Parathyroid adenoma (tissue), 2 donors: ENCODE data around the gene FXYD3.

Experiments used
- H2AFZ ChIP-seq: fragments of 300-600 bp; sonication (generic); one replicate; pipeline ENCODE4 v1.7.0; 2017; ENCODE audit warnings: antibody characterized with exemption, mild to moderate bottlenecking
- H3K27ac ChIP-seq: fragments of 300-600 bp; sonication (generic); one replicate; pipeline ENCODE4 v1.7.0; 2017
- H3K27me3 ChIP-seq: fragments of 300-600 bp; sonication (generic); one replicate; pipeline ENCODE4 v1.7.0; 2017; ENCODE audit warnings: low read length; ENCODE audit not compliant: control insufficient read depth, insufficient read depth
- H3K36me3 ChIP-seq: fragments of 300-600 bp; sonication (generic); one replicate; pipeline ENCODE4 v1.7.0; 2017; ENCODE audit warnings: low read length; ENCODE audit not compliant: control insufficient read depth, insufficient read depth
- H3K4me1 ChIP-seq: fragments of 300-600 bp; sonication (generic); one replicate; pipeline ENCODE4 v1.7.0; 2017; ENCODE audit warnings: control low read depth
- H3K4me2 ChIP-seq: fragments of 300-600 bp; sonication (generic); one replicate; pipeline ENCODE4 v1.7.0; 2017; ENCODE audit warnings: low read length
- H3K4me3 ChIP-seq: fragments of 300-600 bp; sonication (generic); one replicate; pipeline ENCODE4 v1.7.0; 2017; ENCODE audit warnings: low read depth, low read length
- H3K79me2 ChIP-seq: fragments of 300-600 bp; sonication (generic); one replicate; pipeline ENCODE4 v1.7.0; 2017; ENCODE audit warnings: control low read depth
- H3K9ac ChIP-seq: fragments of 300-600 bp; sonication (generic); one replicate; pipeline ENCODE4 v1.7.0; 2017; ENCODE audit warnings: mild to moderate bottlenecking
- H3K9me3 ChIP-seq: fragments of 300-600 bp; sonication (generic); one replicate; pipeline ENCODE4 v1.7.0; 2017; ENCODE audit warnings: low read length; ENCODE audit not compliant: control insufficient read depth
- TF ChIP-seq, protein P1 (sequence below): fragments of 300-600 bp; sonication (generic); IDR thresholded peaks from one replicate; pipeline ENCODE4 v1.7.0; 2017; ENCODE audit warnings: antibody characterized with exemption, mild to moderate bottlenecking
- donor health status: primary hyperparathyroidism.

Gene FXYD3

DNA sequence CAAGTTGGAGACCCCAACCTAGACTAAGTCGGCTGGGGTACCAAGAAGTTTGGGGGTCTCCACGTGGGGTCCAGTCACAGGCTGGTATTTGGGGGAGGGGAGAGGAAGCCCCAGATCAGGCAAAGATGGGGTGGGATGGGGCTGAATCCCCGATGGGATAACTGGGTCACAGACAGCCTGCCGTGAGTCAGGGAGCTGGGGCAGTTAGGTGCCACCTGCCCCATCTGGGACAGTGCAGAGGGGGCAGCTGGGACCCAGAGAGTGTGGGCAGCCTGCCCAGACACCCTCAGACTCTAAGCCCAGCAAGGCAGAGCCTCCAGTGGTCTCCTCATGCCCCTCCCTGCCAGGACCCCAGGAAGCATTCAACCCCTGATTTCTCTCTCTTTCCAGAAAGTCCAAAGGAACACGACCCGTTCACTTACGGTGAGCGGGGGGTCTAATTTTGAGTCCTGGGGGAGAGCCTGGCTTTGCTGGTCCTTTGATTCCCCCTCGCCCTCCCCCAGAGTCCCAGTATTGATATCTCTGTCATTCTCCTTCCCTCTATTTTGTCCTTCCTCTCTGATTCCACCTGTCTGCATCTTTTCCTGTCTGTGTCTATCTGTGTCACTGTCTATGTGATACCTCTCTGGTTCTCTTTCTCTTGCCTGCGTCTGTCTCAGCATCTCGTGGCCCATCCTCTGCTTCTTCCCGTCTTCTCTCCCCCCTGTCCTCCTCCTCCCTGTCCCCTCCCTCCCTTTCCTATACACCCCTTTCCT is 24.8 kb downstream of the FXYD3 start:
- H3K4me1 ChIP-seq, result peaks cover 4% of the 10 kb centered on the region
- peak overlapping the region; percentile 42 for H3K27ac ChIP-seq
- TF ChIP-seq, protein P1, sequence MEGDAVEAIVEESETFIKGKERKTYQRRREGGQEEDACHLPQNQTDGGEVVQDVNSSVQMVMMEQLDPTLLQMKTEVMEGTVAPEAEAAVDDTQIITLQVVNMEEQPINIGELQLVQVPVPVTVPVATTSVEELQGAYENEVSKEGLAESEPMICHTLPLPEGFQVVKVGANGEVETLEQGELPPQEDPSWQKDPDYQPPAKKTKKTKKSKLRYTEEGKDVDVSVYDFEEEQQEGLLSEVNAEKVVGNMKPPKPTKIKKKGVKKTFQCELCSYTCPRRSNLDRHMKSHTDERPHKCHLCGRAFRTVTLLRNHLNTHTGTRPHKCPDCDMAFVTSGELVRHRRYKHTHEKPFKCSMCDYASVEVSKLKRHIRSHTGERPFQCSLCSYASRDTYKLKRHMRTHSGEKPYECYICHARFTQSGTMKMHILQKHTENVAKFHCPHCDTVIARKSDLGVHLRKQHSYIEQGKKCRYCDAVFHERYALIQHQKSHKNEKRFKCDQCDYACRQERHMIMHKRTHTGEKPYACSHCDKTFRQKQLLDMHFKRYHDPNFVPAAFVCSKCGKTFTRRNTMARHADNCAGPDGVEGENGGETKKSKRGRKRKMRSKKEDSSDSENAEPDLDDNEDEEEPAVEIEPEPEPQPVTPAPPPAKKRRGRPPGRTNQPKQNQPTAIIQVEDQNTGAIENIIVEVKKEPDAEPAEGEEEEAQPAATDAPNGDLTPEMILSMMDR, result no peak
- peak overlapping the region; percentile 34 for H3K4me3 ChIP-seq
- no peak overlapping the region for H3K9ac ChIP-seq
- H3K9me3 ChIP-seq, result no peaks in the 10 kb centered on the region
- H3K4me2 ChIP-seq, result no peak overlapping the region
- no peak overlapping the region for H2AFZ ChIP-seq
- H3K27me3 ChIP-seq, result peaks cover 12% of the 10 kb centered on the region
- no peaks in the 10 kb centered on the region for H3K79me2 ChIP-seq
- H3K36me3 ChIP-seq, result no peaks in the 10 kb centered on the region

DNA sequence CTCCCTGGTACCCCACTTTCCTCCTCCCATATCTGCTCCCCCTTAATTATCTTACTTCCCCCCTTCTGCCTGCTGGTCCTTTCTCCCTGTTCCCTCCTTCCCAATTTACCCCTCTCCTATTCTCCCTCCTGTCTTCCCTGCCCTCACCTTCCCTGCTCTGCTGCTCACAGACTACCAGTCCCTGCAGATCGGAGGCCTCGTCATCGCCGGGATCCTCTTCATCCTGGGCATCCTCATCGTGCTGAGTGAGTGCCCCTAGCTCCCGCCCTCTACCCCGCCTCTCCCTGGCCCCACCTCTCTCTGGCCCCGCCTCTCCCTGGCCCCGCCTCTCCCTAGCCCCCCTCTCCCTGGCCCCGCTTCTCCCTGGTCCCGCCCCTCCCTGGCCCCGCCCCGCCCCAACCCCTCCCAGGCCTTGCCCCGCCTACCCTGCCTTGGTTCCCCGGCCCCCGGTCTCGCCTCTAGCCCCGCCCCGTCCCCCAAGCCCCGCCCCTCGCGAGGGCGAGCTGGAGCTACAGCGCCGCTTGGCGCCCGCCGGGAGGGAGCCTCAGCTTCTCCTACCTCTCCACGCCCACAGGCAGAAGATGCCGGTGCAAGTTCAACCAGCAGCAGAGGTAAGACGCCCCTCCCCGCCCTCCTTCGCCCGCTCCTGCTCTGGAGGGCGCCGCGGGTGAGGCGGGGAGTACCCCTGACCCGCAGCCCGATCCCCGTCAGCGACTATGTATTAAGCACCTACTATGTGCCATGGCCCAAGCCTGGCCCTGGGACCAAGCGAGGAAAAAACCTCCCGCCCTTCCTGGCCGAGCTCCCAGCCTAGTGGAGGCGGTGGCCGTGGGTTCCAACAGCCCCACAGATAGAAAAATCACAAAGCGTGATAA is 25.6 kb downstream of the FXYD3 start:
- no peak overlapping the region for H3K4me2 ChIP-seq
- TF ChIP-seq, protein P1, result no peak
- peaks cover 12% of the 10 kb centered on the region for H3K27me3 ChIP-seq
- peaks cover 4% of the 10 kb centered on the region for H3K4me1 ChIP-seq
- no peaks in the 10 kb centered on the region for H3K9me3 ChIP-seq
- H3K9ac ChIP-seq, result no peak overlapping the region
- no peaks in the 10 kb centered on the region for H3K79me2 ChIP-seq
- peak overlapping the region; percentile 32 for H3K27ac ChIP-seq
- H3K4me3 ChIP-seq, result peak overlapping the region; percentile 34
- no peaks in the 10 kb centered on the region for H3K36me3 ChIP-seq
- no peak overlapping the region for H2AFZ ChIP-seq

DNA sequence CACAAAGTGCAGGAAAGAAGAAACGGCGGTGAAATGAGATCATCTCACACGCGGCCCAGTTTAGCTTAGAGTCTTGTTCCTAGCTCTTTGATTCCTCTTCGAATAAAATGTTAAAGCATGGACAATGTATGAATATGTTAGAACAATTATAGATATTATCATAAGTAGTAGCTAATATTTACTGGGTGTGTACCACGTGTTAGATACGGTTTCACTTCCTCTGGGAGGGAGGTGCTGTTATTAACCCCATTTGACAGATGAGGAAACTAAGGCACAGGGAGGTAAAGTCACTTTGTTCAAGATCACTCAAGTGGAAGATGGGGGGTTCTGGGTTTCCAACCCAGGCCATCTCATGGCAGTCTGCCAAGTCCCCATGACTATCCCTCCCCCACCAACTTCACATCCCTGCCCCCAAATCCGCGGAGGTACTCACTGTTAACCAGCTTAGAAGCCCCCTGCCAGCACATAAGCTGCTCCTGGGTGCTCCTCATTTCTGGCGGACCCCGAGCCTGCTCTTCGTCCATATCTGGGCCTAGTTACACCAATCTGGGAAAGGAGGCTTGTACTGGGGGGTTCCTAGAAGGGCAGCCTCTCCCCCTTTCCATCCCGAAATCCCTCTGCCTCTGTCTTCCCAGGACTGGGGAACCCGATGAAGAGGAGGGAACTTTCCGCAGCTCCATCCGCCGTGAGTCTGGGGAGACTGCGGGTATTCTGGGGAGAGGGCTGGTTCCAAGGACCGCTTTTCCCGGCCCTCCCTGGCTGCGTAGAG is 26.4 kb downstream of the FXYD3 start:
- Histone ChIP-seq H2AFZ (no peak overlapping the region), H3K9ac (no peak overlapping the region), H3K27me3 (peaks cover 12% of the 10 kb centered on the region), H3K36me3 (no peaks in the 10 kb centered on the region), H3K4me3 (no peak overlapping the region), H3K4me2 (no peak overlapping the region), H3K27ac (no peak overlapping the region), H3K4me1 (peaks cover 4% of the 10 kb centered on the region), H3K79me2 (no peaks in the 10 kb centered on the region), H3K9me3 (no peaks in the 10 kb centered on the region)
- TF ChIP-seq, protein P1, result no peak

DNA sequence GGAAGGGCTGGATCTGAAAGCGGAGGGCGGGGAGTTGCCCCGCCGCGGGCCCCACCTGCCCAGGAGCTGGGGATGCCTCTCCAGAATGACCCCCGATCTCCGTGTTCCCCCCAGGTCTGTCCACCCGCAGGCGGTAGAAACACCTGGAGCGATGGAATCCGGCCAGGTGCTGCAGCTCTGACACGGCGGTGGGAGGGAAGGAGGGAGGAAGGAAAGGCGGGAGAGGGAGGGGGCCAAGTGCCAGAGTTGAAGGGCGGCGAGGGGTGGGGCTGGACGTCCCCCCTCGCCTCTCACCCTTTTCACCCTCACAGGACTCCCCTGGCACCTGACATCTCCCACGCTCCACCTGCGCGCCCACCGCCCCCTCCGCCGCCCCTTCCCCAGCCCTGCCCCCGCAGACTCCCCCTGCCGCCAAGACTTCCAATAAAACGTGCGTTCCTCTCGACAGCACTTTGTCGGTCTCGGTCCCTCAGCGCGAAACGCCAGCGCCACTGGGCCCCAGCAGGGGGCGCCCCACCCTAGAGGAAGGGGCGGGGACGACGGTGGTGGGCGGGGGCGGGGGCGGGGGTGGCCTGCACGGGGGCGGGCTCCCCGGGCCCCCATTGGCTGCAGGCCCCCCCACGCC is 27.1 kb downstream of the FXYD3 start:
- no peaks in the 10 kb centered on the region for H3K9me3 ChIP-seq
- H3K79me2 ChIP-seq, result no peaks in the 10 kb centered on the region
- H2AFZ ChIP-seq, result no peak overlapping the region
- H3K36me3 ChIP-seq, result no peaks in the 10 kb centered on the region
- peaks cover 4% of the 10 kb centered on the region for H3K4me1 ChIP-seq
- H3K27ac ChIP-seq, result no peak overlapping the region
- no peak overlapping the region for H3K4me3 ChIP-seq
- peaks cover 12% of the 10 kb centered on the region for H3K27me3 ChIP-seq
- H3K9ac ChIP-seq, result no peak overlapping the region
- no peak overlapping the region for H3K4me2 ChIP-seq
- TF ChIP-seq, protein P1, result no peak
